ENCODE measurements around the gene KLK12.

- TF ChIP-seq CTCF (IDR thresholded peaks at IDR 0.05), result no peak
- no peak for TF ChIP-seq POLR2A (IDR thresholded peaks at IDR 0.05)
- no peak for TF ChIP-seq EP300 (IDR thresholded peaks at IDR 0.05; ENCODE audit: low read depth)
Observed at GRCh38 chr19:51065221-51065960, 30.6 kb upstream of the KLK12 start.
